Neural progenitor cell (in vitro differentiated cells): ENCODE data around the gene LRP1-AS. TPM values are rescaled to one million over a fixed set of nuclear protein-coding genes. Genes with fewer than 3 reads are reported as not detected.

Source experiments
- DNase-seq: peaks from one replicate; pipeline ENCODE4 v3.0.0-alpha.2; 2016; ENCODE audit warnings: low spot score
- H2AFZ ChIP-seq: fragments of 200-600 bp; sonication (generic); replicated peaks from 2 replicates; pipeline ENCODE4 v1.6.1; 2016; ENCODE audit warnings: antibody characterized with exemption
- H3F3A ChIP-seq: fragments of 200-600 bp; sonication (generic); 2 replicates; pipeline ENCODE4 v1.6.1; 2016; ENCODE audit warnings: antibody characterized with exemption, low read depth
- H3K27ac ChIP-seq: fragments of 200-600 bp; sonication (generic); 2 replicates; pipeline ENCODE4 v1.5.1; 2016; ENCODE audit warnings: mild to moderate bottlenecking
- H3K27me3 ChIP-seq: fragments of 200-600 bp; sonication (generic); 2 replicates; pipeline ENCODE4 v1.6.1; 2016; ENCODE audit warnings: mild to moderate bottlenecking, moderate library complexity
- H3K36me3 ChIP-seq: fragments of 200-600 bp; sonication (generic); 2 replicates; pipeline ENCODE4 v1.5.1; 2016
- H3K4me1 ChIP-seq: fragments of 200-600 bp; sonication (generic); 2 replicates; pipeline ENCODE4 v1.6.1; 2016; ENCODE audit warnings: mixed run types
- H3K4me2 ChIP-seq: fragments of 200-600 bp; sonication (generic); 2 replicates; pipeline ENCODE4 v1.6.1; 2016
- H3K4me3 ChIP-seq: fragments of 200-600 bp; sonication (generic); 2 replicates; pipeline ENCODE4 v1.5.1; 2016
- H3K79me2 ChIP-seq: fragments of 200-600 bp; sonication (generic); 2 replicates; pipeline ENCODE4 v1.6.1; 2016; ENCODE audit warnings: low read depth
- H3K9ac ChIP-seq: fragments of 200-600 bp; sonication (generic); 2 replicates; pipeline ENCODE4 v1.6.1; 2016
- H3K9me3 ChIP-seq: fragments of 200-600 bp; sonication (generic); 2 replicates; pipeline ENCODE4 v1.5.1; 2016; ENCODE audit warnings: low read depth
- H4K20me1 ChIP-seq: fragments of 200-600 bp; sonication (generic); 2 replicates; pipeline ENCODE4 v1.6.1; 2016; ENCODE audit warnings: low read depth
- H3K27ac Mint-ChIP-seq: 3 replicates; pipeline ENCODE4 v1.8.0; 2021; ENCODE audit warnings: mixed read lengths
- H3K27me3 Mint-ChIP-seq: 2 replicates; pipeline ENCODE4 v1.8.0; 2022; ENCODE audit warnings: low read depth, mild to moderate bottlenecking, inconsistent platforms, moderate library complexity, mixed read lengths; ENCODE audit not compliant: insufficient read depth
- H3K36me3 Mint-ChIP-seq: 3 replicates; pipeline ENCODE4 v1.8.0; 2021; ENCODE audit warnings: mixed read lengths
- H3K4me1 Mint-ChIP-seq: 3 replicates; pipeline ENCODE4 v1.8.0; 2021; ENCODE audit warnings: mixed read lengths
- H3K4me3 Mint-ChIP-seq: 3 replicates; pipeline ENCODE4 v1.8.0; 2021; ENCODE audit warnings: mild to moderate bottlenecking, moderate library complexity, mixed read lengths
- H3K9me3 Mint-ChIP-seq: 3 replicates; pipeline ENCODE4 v1.8.0; 2020; ENCODE audit warnings: mixed read lengths
- CTCF ChIP-seq: fragments of 200-600 bp; sonication (generic); IDR thresholded peaks from 2 replicates; pipeline ENCODE4 v1.5.1; 2017; ENCODE audit warnings: antibody characterized with exemption, mild to moderate bottlenecking
- EZH2 ChIP-seq: fragments of 200-600 bp; sonication (generic); IDR thresholded peaks from 2 replicates; pipeline ENCODE4 v1.6.1; 2017; ENCODE audit warnings: antibody characterized with exemption, mild to moderate bottlenecking, moderate library complexity
- EZH2phosphoT487 ChIP-seq: fragments of 200-600 bp; sonication (generic); IDR thresholded peaks from 2 replicates; pipeline ENCODE4 v1.6.1; 2017; ENCODE audit warnings: antibody characterized with exemption
- total RNA-seq: library from RNA; depleted of rRNA; stranded (reverse); fragments of >200 nt; gene quantifications from 2 replicates; pipeline ENCODE4 v1.2.3, GENCODE V29; 2015; ENCODE audit warnings: low replicate concordance

The LRP1-AS gene
- total RNA-seq: not detected in 2 replicates

GRCh38 chr12:57146961-57147944 is at the start of gene LRP1-AS:
Gene LRP1-AS (minus strand): TSS chr12:57147619.
- no peaks in the 10 kb centered on the region for H3K4me1 ChIP-seq

GRCh38 chr12:57196956-57197355 is 49.5 kb upstream of the LRP1-AS start:
- H3K4me3 ChIP-seq: no peak overlapping the region
- no peaks in the 10 kb centered on the region for H3K4me1 Mint-ChIP-seq
- H3K27me3 Mint-ChIP-seq: peaks cover 7% of the 10 kb centered on the region
- H3K79me2 ChIP-seq: no peaks in the 10 kb centered on the region
- no peaks in the 10 kb centered on the region for H3K27me3 ChIP-seq
- H3K27ac ChIP-seq: no peak overlapping the region
- no peak for DNase-seq
- no peaks in the 10 kb centered on the region for H3K9me3 ChIP-seq
- H3K36me3 ChIP-seq: no peaks in the 10 kb centered on the region
- peaks cover 25% of the 10 kb centered on the region for H3K36me3 Mint-ChIP-seq
- H2AFZ ChIP-seq: no peak overlapping the region
- no peak overlapping the region for H3K4me2 ChIP-seq
- H3F3A ChIP-seq: no peaks in the 10 kb centered on the region
- H3K9me3 Mint-ChIP-seq: no peaks in the 10 kb centered on the region
- no peaks in the 10 kb centered on the region for H3K4me1 ChIP-seq
- H4K20me1 ChIP-seq: no peaks in the 10 kb centered on the region
- H3K27ac Mint-ChIP-seq: no peak overlapping the region
- no peak overlapping the region for H3K4me3 Mint-ChIP-seq
- TF ChIP-seq EZH2 (no peak), EZH2phosphoT487 (no peak), CTCF (no peak)
- no peak overlapping the region for H3K9ac ChIP-seq

More at GRCh38 chr12:57146961-57147944, at the start of gene LRP1-AS:
- Histone ChIP-seq H3K36me3 (no peaks in the 10 kb centered on the region), H3F3A (no peaks in the 10 kb centered on the region), H3K27me3 (no peaks in the 10 kb centered on the region), H3K27ac (peak within 1 kb of the TSS; percentile 13), H3K9me3 (no peaks in the 10 kb centered on the region), H2AFZ (no peak within 1 kb of the TSS), H3K9ac (no peak within 1 kb of the TSS), H3K79me2 (no peaks in the 10 kb centered on the region), H4K20me1 (peaks cover 67% of the 10 kb centered on the region), H3K4me2 (no peak within 1 kb of the TSS), H3K4me3 (no peak within 1 kb of the TSS)
- peaks cover 2% of the 10 kb centered on the region for H3K27me3 Mint-ChIP-seq
- TF ChIP-seq CTCF (no peak), EZH2phosphoT487 (no peak), EZH2 (no peak)
- H3K9me3 Mint-ChIP-seq: no peaks in the 10 kb centered on the region
- H3K27ac Mint-ChIP-seq: no peak within 1 kb of the TSS
- DNase-seq: no peak
- H3K4me1 Mint-ChIP-seq: peaks cover 44% of the 10 kb centered on the region
- H3K4me3 Mint-ChIP-seq: no peak within 1 kb of the TSS
- H3K36me3 Mint-ChIP-seq: peaks cover 24% of the 10 kb centered on the region

- H3K4me1 Mint-ChIP-seq: no peaks in the 10 kb centered on the region
- Histone ChIP-seq H3K27ac (no peak overlapping the region), H3K4me1 (no peaks in the 10 kb centered on the region), H3K9me3 (no peaks in the 10 kb centered on the region), H3K4me2 (no peak overlapping the region), H2AFZ (no peak overlapping the region), H3F3A (no peaks in the 10 kb centered on the region), H4K20me1 (no peaks in the 10 kb centered on the region), H3K79me2 (no peaks in the 10 kb centered on the region), H3K9ac (no peak overlapping the region), H3K4me3 (no peak overlapping the region), H3K36me3 (no peaks in the 10 kb centered on the region), H3K27me3 (no peaks in the 10 kb centered on the region)
- H3K36me3 Mint-ChIP-seq: peaks cover 30% of the 10 kb centered on the region
- no peak for DNase-seq
- no peaks in the 10 kb centered on the region for H3K9me3 Mint-ChIP-seq
- TF ChIP-seq CTCF (no peak), EZH2 (no peak), EZH2phosphoT487 (no peak)
- H3K4me3 Mint-ChIP-seq: peak overlapping the region; percentile 12
- H3K27me3 Mint-ChIP-seq: peaks cover 8% of the 10 kb centered on the region
- no peak overlapping the region for H3K27ac Mint-ChIP-seq
These were observed 49.0 kb upstream of the LRP1-AS start for GRCh38 chr12:57196439-57196838.
